ENCODE measurements around the gene GPR68. TPM values are rescaled to one million over a fixed set of nuclear protein-coding genes. Genes with fewer than 3 reads are reported as not detected.

Gene GPR68
- polyA plus RNA-seq, 2 of the 4 experiments (the other 2 are of a cell fraction), result 0.09 TPM

- ChIA-PET CTCF (interaction anchor here (0.5 to 2.2 kb wide), 4 partner anchors 8 to 490 kb away, joined by 3 to 13 read pairs (median 4); no protein-coding TSS in a partner anchor), POLR2A (no interaction called here)
- FAIRE-seq, result no peak
- H3K4me3 ChIP-seq, result no peak overlapping the region
- H3K4me1 ChIP-seq, result no peaks in the 10 kb centered on the region
- ATAC-seq, result no peak
- no peak for DNase-seq (ENCODE audit: low read depth in 1 of 2, low spot score in 1 of 2)
- 80% methylated on average over 4 of the region's 5 CpGs for WGBS (ENCODE audit: missing lambda C conversion rate)
- no peaks in the 10 kb centered on the region for H3K9me3 ChIP-seq
- TF ChIP-seq RAD21 (conservative IDR thresholded peaks at IDR 0.05 in 1 of 2, IDR thresholded peaks at IDR 0.05 in 1 of 2) (no peak), FOSL2 (IDR thresholded peaks at IDR 0.05) (no peak), FOSL2 (CRISPR knock-in tag; IDR thresholded peaks at IDR 0.05) (no peak), ELK1 (IDR thresholded peaks at IDR 0.05; ENCODE audit: low read depth, low read length) (no peak), CHD2 (IDR thresholded peaks at IDR 0.05; ENCODE audit: low read length, partially characterized antibody) (no peak), FOXS1 (CRISPR knock-in tag; IDR thresholded peaks at IDR 0.05) (no peak), JUN (IDR thresholded peaks at IDR 0.05) (no peak), POLR2AphosphoS2 (conservative IDR thresholded peaks at IDR 0.05; ENCODE audit: low read length) (no peak), HMGXB4 (CRISPR knock-in tag; IDR thresholded peaks at IDR 0.05; ENCODE audit: borderline replicate concordance) (no peak), PHF8 (IDR thresholded peaks at IDR 0.05; ENCODE audit: borderline replicate concordance, low read depth) (no peak), MYC (IDR thresholded peaks at IDR 0.05; ENCODE audit: borderline replicate concordance, low read length) (no peak)
- no peak overlapping the region for H3K4me2 ChIP-seq
- no peak overlapping the region for H3K27ac ChIP-seq
Observed at GRCh38 chr14:91280129-91280528, 35.6 kb upstream of the GPR68 start.

- Histone ChIP-seq H3K4me2 (no peak overlapping the region), H3K27ac (no peak overlapping the region), H3K4me1 (no peaks in the 10 kb centered on the region), H3K9me3 (no peaks in the 10 kb centered on the region), H3K4me3 (no peak overlapping the region)
- ChIA-PET CTCF (interaction anchor here (0.5 to 3.3 kb wide), 5 partner anchors 9 to 489 kb away, joined by 3 to 8 read pairs (median 4); no protein-coding TSS in a partner anchor), POLR2A (no interaction called here)
- TF ChIP-seq MAZ (IDR thresholded peaks at IDR 0.05; ENCODE audit: borderline replicate concordance, low read depth, low read length), result no peak
- no peak for TF ChIP-seq ATOH8 (CRISPR knock-in tag; IDR thresholded peaks at IDR 0.05; ENCODE audit: low read depth)
- TF ChIP-seq SMC3 (IDR thresholded peaks at IDR 0.05), result no peak
- no peak for TF ChIP-seq EHF (CRISPR knock-in tag; IDR thresholded peaks at IDR 0.05)
- TF ChIP-seq CTCF (IDR thresholded peaks at IDR 0.05), result no peak
- no peak for TF ChIP-seq CEBPB (IDR thresholded peaks at IDR 0.05)
- no peak for TF ChIP-seq FOXS1 (CRISPR knock-in tag; IDR thresholded peaks at IDR 0.05)
- no peak for TF ChIP-seq HDAC2 (IDR thresholded peaks at IDR 0.05)
- no peak for TF ChIP-seq REST (IDR thresholded peaks at IDR 0.05)
- no peak for TF ChIP-seq NFE2L2 (conservative IDR thresholded peaks at IDR 0.05; ENCODE audit: low read length)
- no peak for TF ChIP-seq POLR2A (IDR thresholded peaks at IDR 0.05; ENCODE audit: low read length)
- TF ChIP-seq HMGXB4 (CRISPR knock-in tag; IDR thresholded peaks at IDR 0.05; ENCODE audit: borderline replicate concordance), result no peak
- DNase-seq (ENCODE audit: low read depth in 1 of 2, low spot score in 1 of 2), result no peak
- FAIRE-seq, result no peak
- no peak for ATAC-seq
- 82% methylated on average over 10 of the region's 10 CpGs for WGBS (ENCODE audit: missing lambda C conversion rate)
Observed at GRCh38 chr14:91279354-91279753, 34.9 kb upstream of the GPR68 start.
